ENCODE measurements around the gene GTSE1. TPM values are rescaled to one million over a fixed set of nuclear protein-coding genes. Genes with fewer than 3 reads are reported as not detected.

Gene GTSE1
- polyA plus RNA-seq, 1 donor (not counting 4 experiments of a cell fraction or from before 2014, with no cell fraction given): 4.7 TPM

DNA sequence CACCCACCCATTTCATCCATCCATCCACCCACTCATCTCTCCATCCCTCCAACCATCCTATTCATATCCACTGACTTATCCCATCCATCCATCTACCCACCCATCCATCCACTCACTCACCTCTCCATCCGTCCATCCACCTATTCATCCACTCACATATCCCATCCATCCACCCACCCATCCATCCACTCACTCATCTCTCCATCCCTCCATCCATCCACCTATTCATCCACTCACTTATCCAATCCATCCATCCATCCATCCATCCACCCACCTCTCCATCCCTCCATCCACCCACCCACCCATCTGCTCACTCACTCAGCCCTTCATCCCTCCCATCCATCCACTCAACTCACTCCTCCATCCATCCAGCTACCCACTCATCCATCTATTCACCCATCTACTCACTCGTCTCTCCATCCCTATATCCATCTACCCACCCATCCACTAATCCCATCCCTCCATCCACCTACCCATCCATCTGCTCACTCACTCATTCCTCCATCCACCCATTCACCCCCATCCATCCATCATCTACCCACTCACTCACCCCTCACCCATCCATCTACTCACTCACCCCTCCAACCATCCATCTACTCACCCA is 75.1 kb downstream of the GTSE1 start:
- Histone ChIP-seq H3K9ac (ENCODE audit: control insufficient read depth, extremely low read depth, insufficient read depth, low read length) (no peak overlapping the region), H3K27ac (ENCODE audit: control insufficient read depth, insufficient read depth, low read length) (no peak overlapping the region), H4K20me1 (ENCODE audit: control insufficient read depth, extremely low read depth, insufficient read depth, low read length) (peaks cover 7% of the 10 kb centered on the region), H3K36me3 (ENCODE audit: control insufficient read depth in 2 of 2, extremely low read depth in 1 of 2, insufficient read depth in 2 of 2, low read length in 2 of 2) (peaks cover 10 to 15% of the 10 kb centered on the region in 2 experiments), H3K9me3 (ENCODE audit: control insufficient read depth, low read depth, low read length) (peaks cover 5% of the 10 kb centered on the region), H2AFZ (ENCODE audit: control insufficient read depth, low read length) (no peak overlapping the region), H3K79me2 (ENCODE audit: control insufficient read depth, insufficient read depth, low read length) (no peaks in the 10 kb centered on the region), H3K4me2 (ENCODE audit: control insufficient read depth, extremely low read depth, insufficient read depth, low read depth, low read length) (no peak overlapping the region), H3K4me1 (ENCODE audit: control insufficient read depth, extremely low read depth, insufficient read depth, low read length) (peaks cover 7% of the 10 kb centered on the region), H3K9me1 (ENCODE audit: control insufficient read depth, extremely low read depth, insufficient read depth, low read length) (no peaks in the 10 kb centered on the region), H3K27me3 (ENCODE audit: control insufficient read depth, extremely low read depth, insufficient read depth, low read length) (no peaks in the 10 kb centered on the region), H3K4me3 (ENCODE audit: control insufficient read depth in 2 of 3, extremely low read depth in 1 of 3, insufficient read depth in 2 of 3, low read depth in 1 of 3, low read length in 3 of 3) (no peak overlapping the region)
- FAIRE-seq (no peak), DNase-seq (ENCODE audit: low read depth, low spot score) (no peak)
- TF ChIP-seq, protein P1, sequence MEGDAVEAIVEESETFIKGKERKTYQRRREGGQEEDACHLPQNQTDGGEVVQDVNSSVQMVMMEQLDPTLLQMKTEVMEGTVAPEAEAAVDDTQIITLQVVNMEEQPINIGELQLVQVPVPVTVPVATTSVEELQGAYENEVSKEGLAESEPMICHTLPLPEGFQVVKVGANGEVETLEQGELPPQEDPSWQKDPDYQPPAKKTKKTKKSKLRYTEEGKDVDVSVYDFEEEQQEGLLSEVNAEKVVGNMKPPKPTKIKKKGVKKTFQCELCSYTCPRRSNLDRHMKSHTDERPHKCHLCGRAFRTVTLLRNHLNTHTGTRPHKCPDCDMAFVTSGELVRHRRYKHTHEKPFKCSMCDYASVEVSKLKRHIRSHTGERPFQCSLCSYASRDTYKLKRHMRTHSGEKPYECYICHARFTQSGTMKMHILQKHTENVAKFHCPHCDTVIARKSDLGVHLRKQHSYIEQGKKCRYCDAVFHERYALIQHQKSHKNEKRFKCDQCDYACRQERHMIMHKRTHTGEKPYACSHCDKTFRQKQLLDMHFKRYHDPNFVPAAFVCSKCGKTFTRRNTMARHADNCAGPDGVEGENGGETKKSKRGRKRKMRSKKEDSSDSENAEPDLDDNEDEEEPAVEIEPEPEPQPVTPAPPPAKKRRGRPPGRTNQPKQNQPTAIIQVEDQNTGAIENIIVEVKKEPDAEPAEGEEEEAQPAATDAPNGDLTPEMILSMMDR (optimal IDR thresholded peaks at IDR 0.05 in 1 of 3, IDR thresholded peaks at IDR 0.05 in 1 of 3, conservative IDR thresholded peaks at IDR 0.05 in 1 of 3; ENCODE audit: extremely low read depth in 1 of 3, insufficient read depth in 2 of 3, low read length in 3 of 3): no peak
- no peak for TF ChIP-seq EZH2 (IDR thresholded peaks at IDR 0.05; ENCODE audit: low read length)
- dilution Hi-C loops (cut with MboI; ENCODE audit: extremely low pct_ligation_motif_present, low sequenced_read_pairs): no loop called here

DNA sequence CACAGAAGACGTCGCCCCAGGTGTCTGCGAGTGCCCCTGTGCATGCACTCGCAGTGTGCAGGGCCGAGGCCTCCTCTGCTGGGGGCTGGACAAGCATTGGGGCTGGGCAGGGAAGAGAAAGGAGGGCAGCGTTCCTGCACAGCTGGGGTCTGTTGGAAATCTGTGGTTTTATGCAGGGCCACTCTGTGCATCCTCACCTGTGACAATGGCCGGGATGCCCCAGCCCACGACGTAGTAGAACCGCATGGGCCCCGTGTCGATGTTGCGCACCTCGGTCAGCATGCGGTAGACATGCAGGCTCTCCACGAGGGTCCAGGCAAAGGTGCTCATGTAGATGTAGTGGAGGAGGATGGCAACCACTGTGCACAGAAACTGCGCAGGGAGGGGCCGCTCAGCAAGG is 76.0 kb downstream of the GTSE1 start:
- Histone ChIP-seq H3K4me2 (ENCODE audit: control insufficient read depth, extremely low read depth, insufficient read depth, low read depth, low read length) (no peak overlapping the region), H3K27me3 (ENCODE audit: control insufficient read depth, extremely low read depth, insufficient read depth, low read length) (no peaks in the 10 kb centered on the region), H3K9me3 (ENCODE audit: control insufficient read depth, low read depth, low read length) (peaks cover 8% of the 10 kb centered on the region), H3K79me2 (ENCODE audit: control insufficient read depth, insufficient read depth, low read length) (no peaks in the 10 kb centered on the region), H4K20me1 (ENCODE audit: control insufficient read depth, extremely low read depth, insufficient read depth, low read length) (peaks cover 4% of the 10 kb centered on the region), H3K36me3 (ENCODE audit: control insufficient read depth in 2 of 2, extremely low read depth in 1 of 2, insufficient read depth in 2 of 2, low read length in 2 of 2) (peaks cover 9 to 19% of the 10 kb centered on the region in 2 experiments), H3K4me3 (ENCODE audit: control insufficient read depth in 2 of 3, extremely low read depth in 1 of 3, insufficient read depth in 2 of 3, low read depth in 1 of 3, low read length in 3 of 3) (no peak overlapping the region), H3K27ac (ENCODE audit: control insufficient read depth, insufficient read depth, low read length) (no peak overlapping the region), H3K4me1 (ENCODE audit: control insufficient read depth, extremely low read depth, insufficient read depth, low read length) (peaks cover 7% of the 10 kb centered on the region), H3K9ac (ENCODE audit: control insufficient read depth, extremely low read depth, insufficient read depth, low read length) (no peak overlapping the region), H2AFZ (ENCODE audit: control insufficient read depth, low read length) (no peak overlapping the region), H3K9me1 (ENCODE audit: control insufficient read depth, extremely low read depth, insufficient read depth, low read length) (no peaks in the 10 kb centered on the region)
- DNase-seq (ENCODE audit: low read depth, low spot score) (no peak), FAIRE-seq (no peak)
- dilution Hi-C loops (cut with MboI; ENCODE audit: extremely low pct_ligation_motif_present, low sequenced_read_pairs): no loop called here
- TF ChIP-seq, protein P1 (optimal IDR thresholded peaks at IDR 0.05 in 1 of 3, IDR thresholded peaks at IDR 0.05 in 1 of 3, conservative IDR thresholded peaks at IDR 0.05 in 1 of 3; ENCODE audit: extremely low read depth in 1 of 3, insufficient read depth in 2 of 3, low read length in 3 of 3): no peak
- no peak for TF ChIP-seq EZH2 (IDR thresholded peaks at IDR 0.05; ENCODE audit: low read length)
